Prostate gland (tissue), 2 donors: ENCODE results near the gene TBC1D22A. TPM values are rescaled to one million over a fixed set of nuclear protein-coding genes. Genes with fewer than 3 reads are reported as not detected.

Experiments used
- DNase-seq: peaks from one replicate; pipeline ENCODE4 v3.0.0-alpha.2; 2019; ENCODE audit warnings: low spot score
- H3K27ac ChIP-seq, 2 donors: fragments of 200-600 bp; sonication (generic); 2 replicates each; pipeline ENCODE4 v1.5.1; 2017 to 2019
- H3K27me3 ChIP-seq: fragments of 200-600 bp; sonication (generic); replicated peaks from 2 replicates; pipeline ENCODE4 v1.5.1; 2019; ENCODE audit not compliant: insufficient read depth
- H3K36me3 ChIP-seq, 2 donors: fragments of 200-600 bp; sonication (generic); 1 replicate in 1 of 2; 2 replicates in 1 of 2; pipeline versions ENCODE4 v1.5.1 to v1.8.1; 2017 to 2019
- H3K4me1 ChIP-seq: fragments of 200-600 bp; sonication (generic); replicated peaks from 2 replicates; pipeline ENCODE4 v1.5.1; 2019
- H3K4me3 ChIP-seq, 2 donors: fragments of 200-600 bp; sonication (generic); 2 replicates each; pipeline ENCODE4 v1.5.1; 2017 to 2019
- H3K9me3 ChIP-seq: fragments of 200-600 bp; sonication (generic); 2 replicates; pipeline ENCODE4 v1.5.1; 2017
- CTCF ChIP-seq, 4 experiments: fragments of 200-600 bp in 2 of 4; fragments of 450-650 bp in 2 of 4; sonication (generic) in 2 of 4; IDR thresholded peaks; 1 replicate in 3 of 4; 2 replicates in 1 of 4; pipeline ENCODE4 v1.5.1; 2016 to 2019; ENCODE audit warnings: antibody characterized with exemption in 4 of 4, mild to moderate bottlenecking in 2 of 4, moderate library complexity in 2 of 4
- POLR2A ChIP-seq: fragments of 450-650 bp; IDR thresholded peaks from one replicate; pipeline ENCODE4 v1.6.1; 2016; ENCODE audit warnings: antibody characterized with exemption, mild to moderate bottlenecking
- POLR2AphosphoS5 ChIP-seq: sonication (generic); formaldehyde crosslinking; IDR thresholded peaks from one replicate; pipeline ENCODE4 v1.6.1; 2017; ENCODE audit warnings: antibody characterized with exemption
- WGBS: methylation state at CpG from one replicate; pipeline ENCODE4 v1.1.5; 2018; 5-methylcytosine and 5-hydroxymethylcytosine counted together
- intact Hi-C: fragments of 100-400 bp; cut with DNase I; formaldehyde crosslinking; loops from one replicate; pipeline ENCODE4 v1.14.2; 2022
- total RNA-seq, 2 donors: library from RNA; depleted of rRNA; stranded (reverse); fragments of >200 nt; gene quantifications; one replicate each; pipeline ENCODE4 v1.1.0, GENCODE V29; 2016

TBC1D22A gene
- total RNA-seq, 2 donors from 2014 or later, result 16.0 to 30.7 TPM

- 74% methylated on average over 7 of the region's 8 CpGs for WGBS
- no peak overlapping the region for H3K4me3 ChIP-seq
- peaks cover 12% of the 10 kb centered on the region for H3K27me3 ChIP-seq
These were observed 14.8 kb upstream of the TBC1D22A start for GRCh38 chr22:46747646-46748045.

GRCh38 chr22:46748206-46748907, 14.1 kb upstream of the TBC1D22A start:
- TF ChIP-seq CTCF (IDR thresholded peaks at IDR 0.05) (no peak), POLR2AphosphoS5 (no peak), POLR2A (no peak)
- H3K27ac ChIP-seq, result no peak overlapping the region
- intact Hi-C loops, result no loop called here
- H3K36me3 ChIP-seq, result no peaks in the 10 kb centered on the region
- H3K4me3 ChIP-seq, result no peak overlapping the region
- H3K9me3 ChIP-seq, result no peaks in the 10 kb centered on the region
- no peaks in the 10 kb centered on the region for H3K4me1 ChIP-seq
- peaks cover 12% of the 10 kb centered on the region for H3K27me3 ChIP-seq
- WGBS, result 92% methylated on average over 20 of the region's 20 CpGs
- no peak for DNase-seq

More at GRCh38 chr22:46747646-46748045, 14.8 kb upstream of the TBC1D22A start:
- intact Hi-C loops, result no loop called here
- TF ChIP-seq POLR2A (no peak), POLR2AphosphoS5 (no peak), CTCF (IDR thresholded peaks at IDR 0.05) (no peak)
- Histone ChIP-seq H3K9me3 (no peaks in the 10 kb centered on the region), H3K4me1 (no peaks in the 10 kb centered on the region), H3K36me3 (no peaks in the 10 kb centered on the region), H3K27ac (no peak overlapping the region)
- DNase-seq, result no peak

- no peak for DNase-seq
- 28% methylated on average over 15 of the region's 15 CpGs for WGBS
- intact Hi-C loops, result no loop called here
- Histone ChIP-seq H3K36me3 (no peaks in the 10 kb centered on the region), H3K27me3 (peaks cover 12% of the 10 kb centered on the region), H3K9me3 (no peaks in the 10 kb centered on the region), H3K27ac (no peak overlapping the region), H3K4me3 (no peak overlapping the region), H3K4me1 (no peaks in the 10 kb centered on the region)
- no peak for TF ChIP-seq CTCF (IDR thresholded peaks at IDR 0.05)
- TF ChIP-seq POLR2AphosphoS5, result no peak
- no peak for TF ChIP-seq POLR2A
These were observed 13.4 kb upstream of the TBC1D22A start for GRCh38 chr22:46748908-46749675.

GRCh38 chr22:46749682-46750529, 12.5 kb upstream of the TBC1D22A start:
- H3K36me3 ChIP-seq, result no peaks in the 10 kb centered on the region
- DNase-seq, result no peak
- no peak overlapping the region for H3K4me3 ChIP-seq
- intact Hi-C loops, result no loop called here
- TF ChIP-seq CTCF (IDR thresholded peaks at IDR 0.05) (no peak), POLR2A (no peak), POLR2AphosphoS5 (no peak)
- WGBS, result 77% methylated on average over 14 of the region's 14 CpGs
- H3K27ac ChIP-seq, result no peak overlapping the region
- no peaks in the 10 kb centered on the region for H3K9me3 ChIP-seq
- peaks cover 12% of the 10 kb centered on the region for H3K27me3 ChIP-seq
- H3K4me1 ChIP-seq, result no peaks in the 10 kb centered on the region
